Stimulated activated CD8-positive, alpha-beta memory T cell treated with anti-CD3 and anti-CD28 coated beads, Interleukin-12 subunit alpha, Interleukin-12 subunit beta, amount 100 ng/mL, for 4 hours (primary cell): ENCODE measurements around the gene TESK2.
"Not testable (repeated sequence)": the region's sequence is repeated elsewhere in the genome, so short reads cannot be mapped to it uniquely, and the experiment has no call there.

ENCODE experiments used
- DNase-seq: peaks from one replicate; pipeline ENCODE4 v3.0.0-alpha.2; 2020; ENCODE audit warnings: low read depth

TESK2 gene

GRCh38 chr1:45411510-45411899 is 79.5 kb downstream of the TESK2 start:
- DNase-seq: no peak

GRCh38 chr1:45410850-45411509 is 80.0 kb downstream of the TESK2 start:
- no peak for DNase-seq

DNA sequence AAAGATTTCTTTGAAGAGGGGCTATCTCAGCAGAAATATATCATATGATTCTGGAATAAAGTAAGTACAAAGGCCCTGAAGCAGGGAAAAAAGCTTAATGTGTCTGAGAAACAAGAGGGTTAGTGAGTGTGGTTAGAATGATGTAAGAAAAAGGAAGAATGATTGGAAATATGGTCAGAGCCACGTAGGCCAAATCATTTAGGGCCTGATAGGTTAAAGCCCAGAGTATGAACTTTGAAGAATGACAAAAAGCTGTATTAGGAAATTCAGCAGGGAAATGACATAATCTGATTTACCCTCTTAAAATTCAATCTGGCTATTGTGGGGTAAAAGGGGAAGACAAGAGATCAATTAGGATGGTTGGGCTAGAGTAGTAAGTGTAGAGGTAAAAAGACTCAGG is 81.7 kb downstream of the TESK2 start:
- no peak for DNase-seq

DNA sequence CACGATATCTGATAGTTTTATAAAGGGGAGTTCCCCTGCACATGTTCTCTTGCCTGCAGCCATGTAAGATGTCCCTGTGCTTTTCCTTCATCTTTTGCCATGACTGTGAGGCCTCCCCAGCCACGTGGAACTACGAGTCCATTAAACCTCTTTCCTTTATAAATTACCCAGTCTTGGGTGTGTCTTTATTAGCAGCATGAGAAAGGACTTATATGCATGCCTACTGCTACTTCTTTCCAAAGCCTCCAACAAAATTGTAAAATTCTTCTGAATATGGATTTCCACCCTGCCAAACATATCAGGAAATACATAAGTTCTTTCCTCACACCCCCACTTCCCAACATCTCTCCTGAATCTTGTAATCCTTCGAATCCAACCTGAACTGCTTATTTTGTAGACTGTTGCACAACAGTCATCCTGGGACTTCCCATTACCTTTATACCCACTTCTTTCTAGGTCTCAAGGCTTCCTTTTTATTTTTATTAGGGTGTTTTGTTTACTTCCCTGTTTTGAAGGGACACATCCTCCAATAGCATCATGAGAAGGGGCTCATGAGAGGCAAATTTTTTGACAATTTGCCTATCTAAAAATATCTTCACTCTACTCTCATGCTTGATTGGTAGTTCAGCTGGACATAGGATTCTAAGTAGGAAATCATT is 83.2 kb downstream of the TESK2 start:
- DNase-seq: no peak

GRCh38 chr1:45405636-45406035 is 85.3 kb downstream of the TESK2 start:
- no peak for DNase-seq

DNA sequence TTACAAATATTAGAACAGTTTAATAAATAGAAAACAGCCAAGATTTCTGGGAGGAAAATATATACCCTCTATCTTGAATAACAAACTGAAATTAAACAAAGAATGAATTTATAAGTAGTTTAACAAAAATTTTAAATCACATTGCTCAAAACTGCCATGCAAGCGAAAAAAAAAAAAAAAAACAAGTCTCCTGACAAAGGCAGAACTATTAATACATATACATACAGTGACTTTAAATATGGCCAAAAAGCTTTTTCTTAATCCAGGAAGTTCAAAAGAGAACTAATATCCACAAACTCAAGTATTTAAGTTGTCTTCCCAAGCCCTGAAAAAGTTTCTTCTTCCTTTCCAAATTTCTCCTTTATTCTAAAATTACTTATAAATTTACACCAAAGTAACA is 87.2 kb downstream of the TESK2 start:
- no peak for DNase-seq

- DNase-seq: no peak
These were observed 87.7 kb downstream of the TESK2 start for GRCh38 chr1:45403298-45403697.

DNA sequence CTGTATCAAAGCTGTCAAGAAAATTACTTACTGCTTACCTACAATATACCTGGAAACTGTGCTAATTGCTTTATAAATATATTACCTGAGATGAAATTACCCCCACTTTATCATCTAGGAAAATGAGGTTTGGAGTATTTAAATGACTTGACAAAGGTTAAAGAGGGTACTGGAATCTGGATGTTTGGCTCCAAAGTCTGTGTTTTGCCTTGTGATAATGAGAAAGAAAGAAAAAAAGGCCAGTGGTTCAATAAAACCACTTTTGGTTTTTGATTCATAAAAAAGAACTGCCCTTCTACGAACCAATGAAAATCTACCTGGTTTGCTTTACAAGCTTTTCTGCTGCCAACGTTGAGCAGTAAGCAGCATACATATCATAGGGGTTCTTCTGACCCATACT is 89.4 kb downstream of the TESK2 start:
- DNase-seq: no peak

- DNase-seq: no peak
These were observed 90.9 kb downstream of the TESK2 start for GRCh38 chr1:45400049-45400448.

DNA sequence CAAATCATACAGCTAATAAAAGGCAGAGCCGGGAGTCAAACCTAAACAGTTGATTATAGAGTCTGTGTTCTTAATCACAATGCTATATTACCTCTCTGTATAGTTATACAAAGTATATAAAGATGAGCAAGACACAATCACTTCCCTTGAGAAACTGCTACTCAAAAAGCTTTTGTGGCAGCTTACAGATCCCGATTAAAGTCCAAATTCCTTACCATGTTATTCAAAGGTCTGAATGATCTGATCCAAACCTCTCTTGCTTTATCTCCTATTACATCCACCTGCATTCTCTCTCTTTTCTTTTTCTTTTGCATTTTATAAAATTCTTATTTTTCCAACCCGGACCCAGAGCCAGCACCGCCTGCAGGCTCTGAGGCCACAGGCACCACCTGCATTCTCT is 93.7 kb downstream of the TESK2 start:
- DNase-seq: no peak

- DNase-seq: no peak
These were observed 95.4 kb downstream of the TESK2 start for GRCh38 chr1:45395582-45395981.

DNA sequence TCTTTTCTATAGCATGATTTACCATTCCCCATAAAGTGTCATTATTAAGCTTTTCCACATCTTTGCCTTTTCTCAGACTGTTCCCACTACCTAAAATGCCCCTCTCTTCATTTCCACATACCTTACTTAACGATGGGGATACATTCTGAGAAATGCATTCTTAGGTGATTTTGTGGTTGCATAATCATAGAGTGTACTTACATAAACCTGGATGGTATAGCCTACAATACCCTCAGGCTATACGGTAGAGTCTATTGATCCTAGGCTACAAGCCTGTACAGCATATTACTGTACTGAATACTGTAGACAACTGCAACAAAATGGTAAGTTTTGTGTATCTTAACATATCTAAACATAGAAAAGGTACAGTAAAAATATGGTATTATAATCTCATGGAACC is 95.9 kb downstream of the TESK2 start:
- no peak for DNase-seq

GRCh38 chr1:45394342-45394741 is 96.6 kb downstream of the TESK2 start:
- DNase-seq: no peak

DNA sequence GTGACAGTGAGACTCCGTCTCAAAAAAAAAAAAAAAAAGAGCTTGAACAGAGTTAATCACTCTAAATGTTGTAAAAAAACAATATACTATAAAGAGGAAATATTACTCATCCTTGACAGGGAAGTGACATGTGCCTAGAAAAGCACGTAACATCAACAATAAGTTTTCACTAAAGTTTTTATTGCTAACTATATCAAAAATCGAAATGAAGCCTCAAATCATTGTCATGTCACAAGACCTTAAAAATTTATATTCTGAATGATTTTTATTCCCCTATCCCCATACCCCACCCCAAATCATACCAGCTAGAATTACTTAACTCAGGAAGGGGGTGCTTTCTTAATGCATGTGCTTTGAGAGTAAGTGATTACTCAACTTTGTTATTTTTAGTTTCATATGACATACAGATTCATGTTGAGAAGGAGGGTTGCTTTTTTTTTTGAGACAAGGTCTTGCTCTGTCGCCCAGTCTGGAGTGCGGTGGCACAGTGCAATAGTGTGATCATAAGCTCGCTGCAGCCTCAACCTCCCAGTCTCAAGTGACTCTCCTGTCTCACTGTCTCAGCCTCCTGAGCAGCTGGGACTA is 97.2 kb downstream of the TESK2 start:
- DNase-seq: peak; percentile 4

GRCh38 chr1:45386219-45386618 is 104.7 kb downstream of the TESK2 start:
- no peak for DNase-seq

DNA sequence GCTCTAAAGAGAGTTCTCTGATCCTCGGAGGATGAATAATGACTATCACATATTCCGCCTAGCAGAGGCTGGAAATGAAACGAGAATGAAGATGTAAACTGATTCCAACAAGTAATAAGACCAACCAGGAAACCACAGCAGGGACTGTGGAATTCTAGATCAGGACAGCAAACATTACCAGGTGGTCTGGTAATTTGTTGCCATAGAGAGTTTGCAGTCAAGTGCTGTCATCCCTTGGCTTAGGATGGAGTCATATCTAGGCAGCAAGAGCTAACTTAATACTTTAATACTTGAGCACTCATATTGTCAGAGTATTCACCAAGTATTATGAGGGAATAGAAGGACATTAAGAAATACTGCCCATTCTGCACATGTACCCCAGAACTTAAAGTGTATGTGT is 105.7 kb downstream of the TESK2 start:
- no peak for DNase-seq

- DNase-seq: not testable (repeated sequence)
These were observed 106.8 kb downstream of the TESK2 start for GRCh38 chr1:45384213-45384612.

GRCh38 chr1:45383191-45383590 is 107.8 kb downstream of the TESK2 start:
- no peak for DNase-seq

GRCh38 chr1:45381243-45381642 is 109.7 kb downstream of the TESK2 start:
- DNase-seq: no peak

DNA sequence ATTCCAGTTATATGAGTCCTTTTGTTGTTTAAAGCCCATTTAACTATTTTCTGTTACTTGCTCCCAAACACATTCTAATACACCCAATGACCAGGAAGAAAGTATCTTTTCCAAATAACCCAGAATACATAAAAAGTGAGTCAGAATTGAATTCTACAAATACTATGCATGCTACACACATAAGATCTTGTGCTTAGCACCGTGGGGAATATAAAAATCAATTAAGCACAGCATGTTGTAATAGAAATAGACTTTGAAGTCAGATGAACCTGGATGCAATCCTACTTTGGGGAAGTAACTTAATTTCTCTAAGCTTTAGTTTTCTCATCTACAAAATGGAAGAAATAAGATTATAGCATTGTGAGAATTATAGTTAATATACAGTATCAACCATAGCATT is 110.2 kb downstream of the TESK2 start:
- DNase-seq: no peak

DNA sequence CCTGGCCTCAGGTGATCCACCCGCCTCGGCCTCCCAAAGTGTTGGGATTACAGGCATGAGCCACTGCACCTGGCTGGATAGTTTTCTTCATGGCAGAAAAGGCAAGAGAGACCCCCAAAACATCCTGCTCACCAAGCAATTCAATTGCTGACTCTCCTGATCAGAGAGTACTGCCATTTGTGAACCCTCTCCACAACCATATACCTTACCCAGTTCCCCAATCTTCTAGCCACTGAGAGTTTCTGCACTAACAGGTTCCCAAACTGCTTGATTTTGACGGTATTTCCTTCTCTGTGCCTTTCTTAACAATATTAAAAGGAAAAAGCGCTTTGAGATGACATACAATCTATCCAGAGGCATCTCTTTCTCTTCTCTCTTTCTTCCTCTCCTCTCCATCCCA is 110.8 kb downstream of the TESK2 start:
- no peak for DNase-seq

GRCh38 chr1:45379524-45379923 is 111.4 kb downstream of the TESK2 start:
- DNase-seq: no peak

GRCh38 chr1:45378184-45378583 is 112.8 kb downstream of the TESK2 start:
- no peak for DNase-seq
